Pancreas (tissue), 10 donors: ENCODE results near the gene C7orf25. TPM values are rescaled to one million over a fixed set of nuclear protein-coding genes. Genes with fewer than 3 reads are reported as not detected.
A peak's percentile ranks its signal among the peaks of the same experiment; 100 is the strongest.
"Not testable (repeated sequence)": the region's sequence is repeated elsewhere in the genome, so short reads cannot be mapped to it uniquely, and the experiment has no call there.

Experiments
- ATAC-seq, 4 donors: fragments of 200-7000 bp; cut with Tn5 transposase; one replicate each; pipeline versions ENCODE4 v1.8.0 to v1.9.1; 2020; ENCODE audit warnings: mild to moderate bottlenecking in 4 of 4, moderate library complexity in 4 of 4
- DNase-seq, 6 donors: peaks; one replicate each; pipeline ENCODE4 v3.0.0-alpha.2; 2020
- FAIRE-seq: peaks from 2 replicates; lab custom pipeline; 2012; peaks lifted over from hg19 to GRCh38; lab: Jason Lieb, UNC
- H3K27ac ChIP-seq, 4 donors: fragments of 200-600 bp; sonication (generic); 1 replicate in 3 of 4; 2 replicates in 1 of 4; pipeline versions ENCODE4 v1.5.0 to v1.8.0; 2020
- H3K27me3 ChIP-seq, 4 donors: fragments of 200-600 bp; one replicate each; pipeline ENCODE4 v1.8.0; 2021
- H3K36me3 ChIP-seq, 3 donors: fragments of 200-600 bp; sonication (generic) in 1 of 3; one replicate each; pipeline versions ENCODE4 v1.5.0 to v1.8.0; 2020 to 2021
- H3K4me1 ChIP-seq, 3 donors: fragments of 200-600 bp; one replicate each; pipeline ENCODE4 v1.8.0; 2021
- H3K4me3 ChIP-seq, 4 donors: fragments of 200-600 bp; sonication (generic) in 2 of 4; one replicate each; pipeline versions ENCODE4 v1.5.0 to v1.8.0; 2020 to 2021
- H3K9me3 ChIP-seq, 4 donors: fragments of 200-600 bp; one replicate each; pipeline ENCODE4 v1.8.0; 2021
- WGBS, 2 donors: extraction: QIAGEN DNeasy Blood & Tissue Kit; methylation state at CpG; one replicate each; pipeline ENCODE4 v1.1.7; 2013; 5-methylcytosine and 5-hydroxymethylcytosine counted together
- intact Hi-C, 3 donors: fragments of 100-400 bp; cut with DNase I; formaldehyde crosslinking; loops; one replicate each; pipeline versions ENCODE4 v1.11.1 to v1.14.2; 2022
- polyA plus RNA-seq, 2 donors: library from polyadenylated mRNA; stranded (reverse); fragments of 200-250 nt; gene quantifications; one replicate each; pipeline ENCODE4 v1.2.3, GENCODE V29; 2013
- total RNA-seq, 6 donors: library from RNA; stranded (reverse); fragmentation: NEBNext Ultra II Directional in 4 of 6; extraction: Animal tissue kit (Norgen Biotek cat#: 25700) in 4 of 6; gene quantifications; one replicate each; pipeline versions ENCODE4 v1.2.1 to v1.2.4, GENCODE V29; 2021 to 2023
- TF ChIP-seq, protein P1 (sequence below), 4 donors: fragments of 200-600 bp; sonication (generic) in 3 of 4; IDR thresholded peaks; one replicate each; pipeline versions ENCODE4 v1.5.0 to v1.8.0; 2021; ENCODE audit warnings: antibody characterized with exemption in 4 of 4
- donor health status: healthy with polysubstance abuse.
- donor health status: DM: no; HTN: no; CAD: no; lungs with moderate emphysema.
- donor health status: DM: no; HTN: no; CAD: no.
- donor health status: control.
- donor health status: control.
- donor health status: Bipolar disorder and iron deficiency.
- donor health status: DM: yes; HTN: yes; CAD: no.
- donor health status: DM: no; HTN: no; CAD: no.
- donor health status: DM: no; HTN: no; CAD: no.
- donor health status: DM: yes; HTN: yes; CAD: no.

The C7orf25 gene
- total and polyA plus RNA-seq, 8 donors = 2.7 to 3.9 (median 3.0) TPM

- TF ChIP-seq, protein P1, sequence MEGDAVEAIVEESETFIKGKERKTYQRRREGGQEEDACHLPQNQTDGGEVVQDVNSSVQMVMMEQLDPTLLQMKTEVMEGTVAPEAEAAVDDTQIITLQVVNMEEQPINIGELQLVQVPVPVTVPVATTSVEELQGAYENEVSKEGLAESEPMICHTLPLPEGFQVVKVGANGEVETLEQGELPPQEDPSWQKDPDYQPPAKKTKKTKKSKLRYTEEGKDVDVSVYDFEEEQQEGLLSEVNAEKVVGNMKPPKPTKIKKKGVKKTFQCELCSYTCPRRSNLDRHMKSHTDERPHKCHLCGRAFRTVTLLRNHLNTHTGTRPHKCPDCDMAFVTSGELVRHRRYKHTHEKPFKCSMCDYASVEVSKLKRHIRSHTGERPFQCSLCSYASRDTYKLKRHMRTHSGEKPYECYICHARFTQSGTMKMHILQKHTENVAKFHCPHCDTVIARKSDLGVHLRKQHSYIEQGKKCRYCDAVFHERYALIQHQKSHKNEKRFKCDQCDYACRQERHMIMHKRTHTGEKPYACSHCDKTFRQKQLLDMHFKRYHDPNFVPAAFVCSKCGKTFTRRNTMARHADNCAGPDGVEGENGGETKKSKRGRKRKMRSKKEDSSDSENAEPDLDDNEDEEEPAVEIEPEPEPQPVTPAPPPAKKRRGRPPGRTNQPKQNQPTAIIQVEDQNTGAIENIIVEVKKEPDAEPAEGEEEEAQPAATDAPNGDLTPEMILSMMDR (IDR thresholded peaks at IDR 0.05) = no peak
- intact Hi-C loops = no loop called here
- no peaks in the 10 kb centered on the region for H3K27me3 ChIP-seq
- ATAC-seq = no peak
- 83 to 89% methylated on average over 2 of the region's 2 CpGs for WGBS, 2 donors
- H3K36me3 ChIP-seq = no peaks in the 10 kb centered on the region
- no peak for DNase-seq
- H3K27ac ChIP-seq = no peak overlapping the region
- no peak for FAIRE-seq
- H3K9me3 ChIP-seq = no peaks in the 10 kb centered on the region
- peaks cover 5 to 7% (median 7%) of the 10 kb centered on the region in 3 donors for H3K4me1 ChIP-seq
- no peak overlapping the region for H3K4me3 ChIP-seq
These were observed 25.7 kb downstream of the C7orf25 start for GRCh38 chr7:42886129-42886528.

DNA sequence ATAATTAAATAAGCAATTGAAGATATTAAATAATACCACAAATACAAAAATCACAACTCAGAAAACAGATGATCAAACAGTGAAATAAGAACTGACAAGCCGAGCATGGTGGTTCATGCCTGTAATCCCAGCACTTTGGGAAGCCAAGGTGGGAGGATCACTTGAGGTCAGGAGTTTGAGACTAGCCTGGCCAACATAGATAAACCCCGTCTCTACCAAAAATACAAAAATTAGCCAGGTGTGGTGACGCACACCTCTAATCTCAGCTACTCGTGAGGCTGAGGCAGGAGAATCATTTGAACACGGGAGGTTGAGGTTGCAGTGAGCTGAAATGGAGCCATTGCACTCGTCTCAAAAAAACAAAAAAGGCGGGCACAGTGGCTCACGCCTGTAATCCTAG lies 26.7 kb downstream of the C7orf25 start:
- intact Hi-C loops, H3K4me1 ChIP-seq, H3K9me3 ChIP-seq, H3K4me3 ChIP-seq, FAIRE-seq, H3K27ac ChIP-seq, DNase-seq, H3K36me3 ChIP-seq, H3K27me3 ChIP-seq, ATAC-seq: not testable (repeated sequence)
- WGBS, 2 donors = 91 to 94% methylated on average over 8 of the region's 8 CpGs

DNA sequence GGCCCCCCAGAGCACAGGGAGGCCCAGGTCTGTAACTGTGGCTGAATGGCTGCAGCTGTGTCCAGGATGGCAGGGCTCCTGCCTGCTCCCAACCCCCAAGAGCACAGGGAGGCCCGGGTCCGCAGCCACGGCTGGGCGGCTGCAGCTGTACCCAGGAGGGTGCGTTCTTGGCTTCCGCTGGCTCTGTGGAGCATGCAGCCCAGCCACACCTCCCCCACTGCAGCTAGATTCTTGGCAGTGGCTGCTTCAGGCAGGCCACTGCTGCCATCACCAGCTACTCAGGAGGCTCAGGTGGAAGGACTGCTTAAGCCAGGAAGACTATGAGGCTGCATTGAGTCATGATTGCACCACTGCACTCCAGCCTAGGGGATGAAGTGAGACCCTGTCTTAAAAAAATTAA lies 27.9 kb downstream of the C7orf25 start:
- Histone ChIP-seq H3K27me3 (no peaks in the 10 kb centered on the region), H3K4me1 (peaks cover 5 to 7% (median 7%) of the 10 kb centered on the region in 3 donors), H3K27ac (no peak overlapping the region), H3K36me3 (no peaks in the 10 kb centered on the region), H3K9me3 (no peaks in the 10 kb centered on the region), H3K4me3 (no peak overlapping the region)
- intact Hi-C loops = no loop called here
- DNase-seq (no peak), ATAC-seq (no peak), FAIRE-seq (no peak)
- TF ChIP-seq, protein P1 (IDR thresholded peaks at IDR 0.05) = no peak
- WGBS, 2 donors = 89 to 93% methylated on average over 6 of the region's 6 CpGs

- Histone ChIP-seq H3K4me1 (no peaks in the 10 kb centered on the region), H3K27ac (no peak overlapping the region), H3K36me3 (no peaks in the 10 kb centered on the region), H3K9me3 (no peaks in the 10 kb centered on the region), H3K27me3 (no peaks in the 10 kb centered on the region), H3K4me3 (no peak overlapping the region)
- DNase-seq (no peak), ATAC-seq (no peak), FAIRE-seq (peak; percentile 64)
- TF ChIP-seq, protein P1 (IDR thresholded peaks at IDR 0.05) = no peak
- WGBS, 2 donors = 83 to 84% methylated on average over 2 of the region's 2 CpGs
- intact Hi-C loops = no loop called here
These were observed 31.5 kb downstream of the C7orf25 start for GRCh38 chr7:42880392-42880791.

DNA sequence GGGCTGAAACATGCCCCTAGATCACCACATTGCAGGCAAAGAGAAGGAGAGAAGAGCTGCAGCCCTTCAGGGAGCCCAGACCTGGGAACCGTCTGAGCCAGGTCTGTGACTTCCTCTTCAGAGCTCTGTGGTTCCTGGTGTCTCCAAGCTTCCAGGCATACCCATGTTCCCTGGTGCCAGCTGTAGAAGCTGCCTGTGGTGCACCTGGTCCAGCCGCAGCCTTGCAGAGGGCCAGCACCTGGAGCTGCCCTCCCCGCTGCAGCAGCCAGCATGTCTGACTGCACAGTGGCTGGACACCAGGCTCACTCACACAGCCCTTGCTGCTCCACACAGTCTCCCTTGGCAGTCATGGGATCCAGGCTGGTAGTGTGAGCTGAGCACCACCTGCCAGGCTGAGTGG lies 33.6 kb downstream of the C7orf25 start:
- intact Hi-C loops = no loop called here
- no peak for DNase-seq
- no peaks in the 10 kb centered on the region for H3K36me3 ChIP-seq
- no peak for FAIRE-seq
- H3K9me3 ChIP-seq = no peaks in the 10 kb centered on the region
- H3K4me3 ChIP-seq = no peak overlapping the region
- H3K4me1 ChIP-seq = no peaks in the 10 kb centered on the region
- H3K27me3 ChIP-seq = no peaks in the 10 kb centered on the region
- WGBS, 2 donors = 88 to 90% methylated on average over 3 of the region's 3 CpGs
- no peak overlapping the region for H3K27ac ChIP-seq
- TF ChIP-seq, protein P1 (IDR thresholded peaks at IDR 0.05) = no peak
- ATAC-seq = no peak
